Endothelial cell of umbilical vein (primary cell): ENCODE results near the gene SRP68. TPM values are rescaled to one million over a fixed set of nuclear protein-coding genes. Genes with fewer than 3 reads are reported as not detected.

Experiments
- BruUV-seq: library from RNA; stranded (reverse); fragments of 400-500 nt; replicated peaks from 2 replicates; lab custom pipeline; 2021; lab: Mats Ljungman, UMichigan
- CTCF ChIA-PET: fragments of 300-600, 350-600 bp; sonication (Branson Sonifier 250); formaldehyde crosslinking; loops from one replicate; lab custom pipeline; 2021; ENCODE audit warnings: antibody characterized with exemption, inconsistent platforms; lab: Charles Lee
- POLR2A ChIA-PET: fragments of 300-600, 350-600 bp; sonication (Branson Sonifier 250); formaldehyde crosslinking; loops from one replicate; lab custom pipeline; 2021; ENCODE audit warnings: antibody characterized with exemption, inconsistent platforms; lab: Charles Lee
- DNase-seq: peaks from one replicate; pipeline ENCODE4 v3.0.0-alpha.2; 2011; ENCODE audit warnings: low read depth, low spot score
- FAIRE-seq: peaks from 2 replicates; lab custom pipeline; 2011; peaks lifted over from hg19 to GRCh38; lab: Jason Lieb, UNC
- H2AFZ ChIP-seq: 2 replicates; pipeline ENCODE4 v1.6.0; 2012; ENCODE audit warnings: low read depth, low read length, control low read depth, inconsistent platforms
- H3K27ac ChIP-seq: 2 replicates; pipeline ENCODE4 v1.5.1; 2011; ENCODE audit warnings: low read depth, mild to moderate bottlenecking, control low read depth, low read length, moderate library complexity; ENCODE audit not compliant: insufficient read depth
- H3K27me3 ChIP-seq, 2 experiments: 2 replicates each; pipeline versions ENCODE4 v1.6.0 to v1.6.1; 2011; ENCODE audit warnings: low read length in 2 of 2, mixed read lengths in 1 of 2; ENCODE audit not compliant: control insufficient read depth in 2 of 2, insufficient read depth in 2 of 2
- H3K36me3 ChIP-seq, 2 experiments: 2 replicates in 1 of 2; 3 replicates in 1 of 2; pipeline ENCODE4 v1.5.1; 2011; ENCODE audit warnings: low read length in 2 of 2, mild to moderate bottlenecking in 1 of 2, moderate library complexity in 1 of 2; ENCODE audit not compliant: control insufficient read depth in 2 of 2, insufficient read depth in 2 of 2; ENCODE audit errors: extremely low read depth in 1 of 2
- H3K4me1 ChIP-seq: 3 replicates; pipeline ENCODE4 v1.5.1; 2011; ENCODE audit warnings: mild to moderate bottlenecking, low read length; ENCODE audit not compliant: control insufficient read depth, insufficient read depth; ENCODE audit errors: extremely low read depth
- H3K4me2 ChIP-seq: 2 replicates; pipeline ENCODE4 v1.6.1; 2011; ENCODE audit warnings: low read length, control low read depth, mixed read lengths; ENCODE audit not compliant: insufficient read depth
- H3K4me3 ChIP-seq, 3 experiments: fragments of 200-600 bp in 1 of 3; sonication (generic), shearing (Covaris generic) in 1 of 3; replicated peaks in 1 of 3; 2 replicates each; pipeline ENCODE4 v1.5.1; 2011 to 2016; ENCODE audit warnings: control low read depth in 3 of 3, low read length in 3 of 3, mild to moderate bottlenecking in 2 of 3, inconsistent platforms in 1 of 3, low read depth in 1 of 3, moderate library complexity in 1 of 3; ENCODE audit not compliant: insufficient read depth in 1 of 3
- H3K79me2 ChIP-seq: 2 replicates; pipeline ENCODE4 v1.6.0; 2012; ENCODE audit warnings: low read length, inconsistent platforms; ENCODE audit not compliant: control insufficient read depth, insufficient read depth
- H3K9ac ChIP-seq: replicated peaks from 2 replicates; pipeline ENCODE3; 2011; ENCODE audit warnings: low read length, control low read depth; ENCODE audit not compliant: insufficient read depth; ENCODE audit errors: extremely low read depth
- H3K9me1 ChIP-seq: replicated peaks from 3 replicates; pipeline ENCODE4 v1.6.0; 2011; ENCODE audit warnings: mild to moderate bottlenecking, low read length; ENCODE audit not compliant: control insufficient read depth, insufficient read depth; ENCODE audit errors: extremely low read depth
- H3K9me3 ChIP-seq: replicated peaks from 2 replicates; pipeline ENCODE4 v1.5.1; 2012; ENCODE audit warnings: low read length, inconsistent platforms; ENCODE audit not compliant: control insufficient read depth, insufficient read depth
- H4K20me1 ChIP-seq: replicated peaks from 2 replicates; pipeline ENCODE3; 2011; ENCODE audit warnings: mild to moderate bottlenecking, low read length; ENCODE audit not compliant: control insufficient read depth, insufficient read depth; ENCODE audit errors: extremely low read depth
- EZH2 ChIP-seq: IDR thresholded peaks from 2 replicates; pipeline ENCODE4 v1.6.1; 2012; ENCODE audit warnings: borderline replicate concordance, low read depth, mild to moderate bottlenecking, moderate library complexity, low read length, inconsistent platforms; ENCODE audit not compliant: severe bottlenecking
- FOS ChIP-seq: IDR thresholded peaks from 2 replicates; pipeline ENCODE4 v1.6.1; 2011; ENCODE audit warnings: mild to moderate bottlenecking, low read length, moderate library complexity, borderline replicate concordance; ENCODE audit not compliant: insufficient read depth
- GATA2 ChIP-seq: IDR thresholded peaks from 2 replicates; pipeline ENCODE4 v1.7.0; 2011; ENCODE audit warnings: low read depth, mild to moderate bottlenecking, moderate library complexity, mixed read lengths, low read length; ENCODE audit not compliant: insufficient read length, insufficient read depth
- JUN ChIP-seq: IDR thresholded peaks from 2 replicates; pipeline ENCODE4 v1.6.1; 2011; ENCODE audit warnings: borderline replicate concordance, low read depth; ENCODE audit not compliant: insufficient read length, insufficient read depth
- MYC ChIP-seq: IDR thresholded peaks from one replicate; pipeline ENCODE4 v1.6.1; 2011; ENCODE audit warnings: mild to moderate bottlenecking, low read depth, low read length
- POLR2A ChIP-seq: IDR thresholded peaks from 2 replicates; pipeline ENCODE4 v1.6.1; 2012; ENCODE audit warnings: low read depth, mild to moderate bottlenecking, control low read depth, low read length
- POLR2AphosphoS5 ChIP-seq: IDR thresholded peaks from 2 replicates; pipeline ENCODE4 v1.6.1; 2012; ENCODE audit warnings: low read depth, mild to moderate bottlenecking, control low read depth, low read length, moderate library complexity; ENCODE audit not compliant: insufficient read depth
- dilution Hi-C: fragments of 300-500 bp; cut with MboI; formaldehyde crosslinking; loops from one replicate; pipeline ENCODE4 v1.15.0; 2019; ENCODE audit warnings: low sequenced_read_pairs; ENCODE audit not compliant: extremely low pct_ligation_motif_present
- intact Hi-C: fragments of 100-400 bp; cut with micrococcal nuclease; formaldehyde crosslinking; loops from one replicate; pipeline ENCODE4 v1.10.0; 2022
- polyA plus RNA-seq, 4 experiments: library from polyadenylated mRNA; depleted of rRNA in 3 of 4; stranded (reverse) in 3 of 4; unstranded in 1 of 4; fragments of >200 nt; gene quantifications; 2 replicates each; pipeline versions ENCODE4 v1.2.1 to v1.2.3, GENCODE V29; 2011 to 2012; ENCODE audit warnings: missing spikeins in 1 of 4
- total RNA-seq: library from RNA; stranded (reverse); gene quantifications from 2 replicates; pipeline ENCODE4 v1.2.3, GENCODE V29; 2021
- TF ChIP-seq, protein P1 (sequence below): IDR thresholded peaks from 2 replicates; pipeline ENCODE4 v1.6.1; 2011; ENCODE audit not compliant: insufficient read depth, insufficient read length
- TF ChIP-seq, protein P2 (sequence below), 2 donors: IDR thresholded peaks; 1 replicate in 1 of 2; 2 replicates in 1 of 2; pipeline ENCODE4 v1.5.1; 2011; ENCODE audit warnings: low read length in 2 of 2, mild to moderate bottlenecking in 2 of 2, moderate library complexity in 2 of 2, control low read depth in 1 of 2, inconsistent platforms in 1 of 2, low read depth in 1 of 2; ENCODE audit not compliant: insufficient read depth in 1 of 2; ENCODE audit errors: extremely low read depth in 1 of 2

The SRP68 gene
- total and polyA plus RNA-seq, 2 donors (not counting 3 experiments of a cell fraction or from before 2014, with no cell fraction given): 64.6 to 81.7 TPM

DNA sequence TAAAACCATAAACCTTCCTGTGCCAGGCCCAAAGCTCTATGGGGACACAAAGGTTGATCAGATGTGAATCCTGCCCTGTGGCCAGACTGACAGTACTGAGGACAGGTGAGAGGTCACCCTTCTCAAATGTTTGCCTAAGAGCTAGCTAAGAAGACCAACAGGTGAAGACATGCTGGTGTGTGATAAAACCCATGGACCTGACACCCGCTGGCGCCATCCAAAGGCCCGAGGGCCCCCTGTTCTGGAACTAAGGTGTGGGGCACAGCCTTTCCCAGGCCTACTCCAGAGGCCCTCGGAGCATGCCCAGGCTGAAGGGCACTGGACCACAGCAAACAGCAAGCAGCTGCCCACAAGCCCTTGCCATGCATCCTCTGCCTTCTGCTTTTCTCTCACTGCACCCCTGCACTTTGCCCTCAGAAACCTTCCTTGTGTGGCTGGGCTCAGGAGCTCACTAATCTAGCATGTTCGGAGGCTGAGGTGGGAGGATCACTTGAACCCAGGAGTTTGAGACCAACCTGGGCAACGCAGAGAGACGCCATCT lies 76.9 kb downstream of the SRP68 start:
- CTCF ChIA-PET: no interaction called here
- intact Hi-C loops: no loop called here
- no peak overlapping the region for H3K4me3 ChIP-seq
- H3K9me3 ChIP-seq: no peaks in the 10 kb centered on the region
- no peaks in the 10 kb centered on the region for H4K20me1 ChIP-seq
- no peak for FAIRE-seq
- H3K4me1 ChIP-seq: peaks cover 3% of the 10 kb centered on the region
- TF ChIP-seq JUN (no peak), GATA2 (no peak), EZH2 (no peak), POLR2A (no peak), MYC (no peak), POLR2AphosphoS5 (no peak), FOS (no peak)
- TF ChIP-seq, protein P1, sequence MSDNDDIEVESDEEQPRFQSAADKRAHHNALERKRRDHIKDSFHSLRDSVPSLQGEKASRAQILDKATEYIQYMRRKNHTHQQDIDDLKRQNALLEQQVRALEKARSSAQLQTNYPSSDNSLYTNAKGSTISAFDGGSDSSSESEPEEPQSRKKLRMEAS: no peak
- TF ChIP-seq, protein P2, sequence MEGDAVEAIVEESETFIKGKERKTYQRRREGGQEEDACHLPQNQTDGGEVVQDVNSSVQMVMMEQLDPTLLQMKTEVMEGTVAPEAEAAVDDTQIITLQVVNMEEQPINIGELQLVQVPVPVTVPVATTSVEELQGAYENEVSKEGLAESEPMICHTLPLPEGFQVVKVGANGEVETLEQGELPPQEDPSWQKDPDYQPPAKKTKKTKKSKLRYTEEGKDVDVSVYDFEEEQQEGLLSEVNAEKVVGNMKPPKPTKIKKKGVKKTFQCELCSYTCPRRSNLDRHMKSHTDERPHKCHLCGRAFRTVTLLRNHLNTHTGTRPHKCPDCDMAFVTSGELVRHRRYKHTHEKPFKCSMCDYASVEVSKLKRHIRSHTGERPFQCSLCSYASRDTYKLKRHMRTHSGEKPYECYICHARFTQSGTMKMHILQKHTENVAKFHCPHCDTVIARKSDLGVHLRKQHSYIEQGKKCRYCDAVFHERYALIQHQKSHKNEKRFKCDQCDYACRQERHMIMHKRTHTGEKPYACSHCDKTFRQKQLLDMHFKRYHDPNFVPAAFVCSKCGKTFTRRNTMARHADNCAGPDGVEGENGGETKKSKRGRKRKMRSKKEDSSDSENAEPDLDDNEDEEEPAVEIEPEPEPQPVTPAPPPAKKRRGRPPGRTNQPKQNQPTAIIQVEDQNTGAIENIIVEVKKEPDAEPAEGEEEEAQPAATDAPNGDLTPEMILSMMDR (IDR thresholded peaks at IDR 0.05; ENCODE audit: extremely low read depth in 1 of 2, insufficient read depth in 1 of 2, low read depth in 1 of 2, low read length in 2 of 2): no peak
- no peak for DNase-seq
- dilution Hi-C loops: no loop called here
- no peak overlapping the region for H2AFZ ChIP-seq
- no peak overlapping the region for H3K4me2 ChIP-seq
- peaks cover 0 to 4% of the 10 kb centered on the region in 2 experiments for H3K36me3 ChIP-seq
- no peak overlapping the region for H3K27ac ChIP-seq
- no peak overlapping the region for H3K9ac ChIP-seq
- POLR2A ChIA-PET: no interaction called here
- BruUV-seq: no TSS peak
- H3K27me3 ChIP-seq: no peaks in the 10 kb centered on the region
- no peaks in the 10 kb centered on the region for H3K79me2 ChIP-seq
- no peaks in the 10 kb centered on the region for H3K9me1 ChIP-seq
